Memory B cell (primary cell): ENCODE data around the gene TSKU.
A peak's percentile ranks its signal among the peaks of the same experiment; 100 is the strongest.
"Not testable (repeated sequence)": the region's sequence is repeated elsewhere in the genome, so short reads cannot be mapped to it uniquely, and the experiment has no call there.

Source experiments
- ATAC-seq: fragments of 150-1000 bp; cut with Tn5 transposase; 2 replicates; pipeline ENCODE4 v1.10.0; 2021; ENCODE audit warnings: low read depth, mild to moderate bottlenecking, moderate library complexity
- DNase-seq, 2 donors: peaks; one replicate each; pipeline ENCODE4 v3.0.0; 2022; ENCODE audit warnings: low spot score in 2 of 2
- H3K27ac Mint-ChIP-seq: one replicate; pipeline ENCODE4 v1.8.0; 2022; ENCODE audit warnings: mild to moderate bottlenecking, moderate library complexity, mixed read lengths
- H3K27me3 Mint-ChIP-seq: one replicate; pipeline ENCODE4 v1.8.0; 2022; ENCODE audit warnings: mixed read lengths
- H3K36me3 Mint-ChIP-seq: one replicate; pipeline ENCODE4 v1.8.0; 2022; ENCODE audit warnings: mild to moderate bottlenecking, mixed read lengths
- H3K4me1 Mint-ChIP-seq: one replicate; pipeline ENCODE4 v1.8.0; 2022; ENCODE audit warnings: mixed read lengths
- H3K4me3 Mint-ChIP-seq: one replicate; pipeline ENCODE4 v1.8.0; 2022; ENCODE audit warnings: mild to moderate bottlenecking, moderate library complexity, mixed read lengths
- H3K9me3 Mint-ChIP-seq: one replicate; pipeline ENCODE4 v1.8.0; 2022; ENCODE audit warnings: mixed read lengths

The TSKU gene

GRCh38 chr11:76783294-76783895, at the start of gene TSKU:
Gene TSKU, plus strand, starts transcription at chr11:76783356. Its CDS starts 12,261 bp downstream, at chr11:76795617.
- Mint-ChIP-seq H3K27me3 (peaks cover 37% of the 10 kb centered on the region), H3K4me3 (peak within 1 kb of the TSS; percentile 50), H3K9me3 (peaks cover 4% of the 10 kb centered on the region), H3K36me3 (no peaks in the 10 kb centered on the region), H3K27ac (no peak within 1 kb of the TSS), H3K4me1 (peaks cover 4% of the 10 kb centered on the region)
- ATAC-seq = no peak
- no peak for DNase-seq

- ATAC-seq (peak; percentile 29), DNase-seq (peak; percentile 17 to 44)
- H3K4me1 Mint-ChIP-seq, H3K27ac Mint-ChIP-seq, H3K4me3 Mint-ChIP-seq, H3K9me3 Mint-ChIP-seq, H3K36me3 Mint-ChIP-seq: not testable (repeated sequence)
- H3K27me3 Mint-ChIP-seq = peaks cover 21% of the 10 kb centered on the region
Observed at GRCh38 chr11:76733906-76734305, 49.2 kb upstream of the TSKU start.

- Mint-ChIP-seq H3K4me1 (no peaks in the 10 kb centered on the region), H3K4me3 (no peak overlapping the region), H3K27me3 (peaks cover 21% of the 10 kb centered on the region), H3K9me3 (no peaks in the 10 kb centered on the region), H3K27ac (no peak overlapping the region), H3K36me3 (no peaks in the 10 kb centered on the region)
- no peak for DNase-seq
- no peak for ATAC-seq
Observed at GRCh38 chr11:76734456-76735420, 48.4 kb upstream of the TSKU start.

- no peak overlapping the region for H3K4me3 Mint-ChIP-seq
- ATAC-seq = no peak
- H3K27me3 Mint-ChIP-seq = peaks cover 17% of the 10 kb centered on the region
- H3K4me1 Mint-ChIP-seq = no peaks in the 10 kb centered on the region
- H3K9me3 Mint-ChIP-seq = no peaks in the 10 kb centered on the region
- H3K36me3 Mint-ChIP-seq = no peaks in the 10 kb centered on the region
- no peak overlapping the region for H3K27ac Mint-ChIP-seq
- DNase-seq = no peak
Observed at GRCh38 chr11:76735841-76736240, 47.3 kb upstream of the TSKU start.

- Mint-ChIP-seq H3K36me3 (no peaks in the 10 kb centered on the region), H3K9me3 (no peaks in the 10 kb centered on the region), H3K4me3 (no peak overlapping the region), H3K4me1 (no peaks in the 10 kb centered on the region), H3K27ac (no peak overlapping the region), H3K27me3 (peaks cover 17% of the 10 kb centered on the region)
- DNase-seq (no peak), ATAC-seq (no peak)
Observed at GRCh38 chr11:76736266-76736665, 46.9 kb upstream of the TSKU start.

- DNase-seq = no peak
- Mint-ChIP-seq H3K4me3 (no peak overlapping the region), H3K27me3 (peaks cover 17% of the 10 kb centered on the region), H3K27ac (no peak overlapping the region), H3K4me1 (no peaks in the 10 kb centered on the region), H3K9me3 (no peaks in the 10 kb centered on the region), H3K36me3 (no peaks in the 10 kb centered on the region)
- ATAC-seq = no peak
Observed at GRCh38 chr11:76736773-76737495, 46.2 kb upstream of the TSKU start.

- H3K36me3 Mint-ChIP-seq = no peaks in the 10 kb centered on the region
- no peak overlapping the region for H3K4me3 Mint-ChIP-seq
- DNase-seq (no peak), ATAC-seq (no peak)
- H3K9me3 Mint-ChIP-seq = no peaks in the 10 kb centered on the region
- peaks cover 16% of the 10 kb centered on the region for H3K27me3 Mint-ChIP-seq
- no peaks in the 10 kb centered on the region for H3K4me1 Mint-ChIP-seq
- H3K27ac Mint-ChIP-seq = no peak overlapping the region
Observed at GRCh38 chr11:76738618-76739240, 44.4 kb upstream of the TSKU start.

- Mint-ChIP-seq H3K4me1 (no peaks in the 10 kb centered on the region), H3K36me3 (no peaks in the 10 kb centered on the region), H3K27ac (no peak overlapping the region), H3K9me3 (no peaks in the 10 kb centered on the region), H3K27me3 (peaks cover 16% of the 10 kb centered on the region), H3K4me3 (no peak overlapping the region)
- DNase-seq = no peak
- ATAC-seq = no peak
Observed at GRCh38 chr11:76739798-76740197, 43.4 kb upstream of the TSKU start.

- Mint-ChIP-seq H3K36me3 (no peaks in the 10 kb centered on the region), H3K4me1 (no peaks in the 10 kb centered on the region), H3K27me3 (peaks cover 18% of the 10 kb centered on the region), H3K27ac (no peak overlapping the region), H3K4me3 (no peak overlapping the region), H3K9me3 (no peaks in the 10 kb centered on the region)
- ATAC-seq (no peak), DNase-seq (no peak)
Observed at GRCh38 chr11:76740772-76741171, 42.4 kb upstream of the TSKU start.

- ATAC-seq = no peak
- Mint-ChIP-seq H3K27me3 (peaks cover 19% of the 10 kb centered on the region), H3K9me3 (no peaks in the 10 kb centered on the region)
Observed at GRCh38 chr11:76742902-76743301, 40.3 kb upstream of the TSKU start.

GRCh38 chr11:76744186-76745043, 38.7 kb upstream of the TSKU start:
- DNase-seq = no peak
- H3K4me1 Mint-ChIP-seq = no peaks in the 10 kb centered on the region
- H3K27me3 Mint-ChIP-seq = peaks cover 12% of the 10 kb centered on the region
- H3K9me3 Mint-ChIP-seq = no peaks in the 10 kb centered on the region
- ATAC-seq = no peak
- H3K27ac Mint-ChIP-seq = no peak overlapping the region
- no peaks in the 10 kb centered on the region for H3K36me3 Mint-ChIP-seq
- H3K4me3 Mint-ChIP-seq = no peak overlapping the region

More at GRCh38 chr11:76742902-76743301, 40.3 kb upstream of the TSKU start:
- no peaks in the 10 kb centered on the region for H3K36me3 Mint-ChIP-seq
- H3K27ac Mint-ChIP-seq = no peak overlapping the region
- H3K4me3 Mint-ChIP-seq = no peak overlapping the region
- H3K4me1 Mint-ChIP-seq = no peaks in the 10 kb centered on the region
- DNase-seq = no peak

- H3K4me3 Mint-ChIP-seq = no peak overlapping the region
- H3K36me3 Mint-ChIP-seq = no peaks in the 10 kb centered on the region
- no peak overlapping the region for H3K27ac Mint-ChIP-seq
- no peak for ATAC-seq
- no peaks in the 10 kb centered on the region for H3K4me1 Mint-ChIP-seq
- H3K27me3 Mint-ChIP-seq = peaks cover 12% of the 10 kb centered on the region
- no peaks in the 10 kb centered on the region for H3K9me3 Mint-ChIP-seq
- DNase-seq = no peak
Observed at GRCh38 chr11:76745044-76745376, 38.1 kb upstream of the TSKU start.

GRCh38 chr11:76745561-76746207, 37.5 kb upstream of the TSKU start:
- no peak for ATAC-seq
- Mint-ChIP-seq H3K27me3 (peaks cover 12% of the 10 kb centered on the region), H3K36me3 (no peaks in the 10 kb centered on the region), H3K9me3 (no peaks in the 10 kb centered on the region), H3K27ac (no peak overlapping the region), H3K4me3 (no peak overlapping the region), H3K4me1 (no peaks in the 10 kb centered on the region)
- no peak for DNase-seq
